Islet precursor cell (in vitro differentiated cells): Measurements from ENCODE around the gene TPO.

ENCODE experiments used
- DNase-seq: peaks from one replicate; pipeline ENCODE4 v3.0.0-alpha.2; 2018

TPO gene

GRCh38 chr2:1538663-1539062, 125.4 kb downstream of the TPO start:
- peak; percentile 84 for DNase-seq

- DNase-seq = no peak
Observed at GRCh38 chr2:1539441-1539840, 126.2 kb downstream of the TPO start.

- DNase-seq = no peak
Observed at GRCh38 chr2:1539973-1540372, 126.7 kb downstream of the TPO start.

- DNase-seq = no peak
Observed at GRCh38 chr2:1540481-1540880, 127.2 kb downstream of the TPO start.

- DNase-seq = no peak
Observed at GRCh38 chr2:1541040-1541439, 127.8 kb downstream of the TPO start.

GRCh38 chr2:1541819-1542475, 128.7 kb downstream of the TPO start:
- no peak for DNase-seq

- DNase-seq = no peak
Observed at GRCh38 chr2:1542971-1543370, 129.7 kb downstream of the TPO start.

- DNase-seq = no peak
Observed at GRCh38 chr2:1543776-1544477, 130.7 kb downstream of the TPO start.

- DNase-seq = peak; percentile 88
Observed at GRCh38 chr2:1544478-1545069, 131.3 kb downstream of the TPO start.

- peak; percentile 74 for DNase-seq
Observed at GRCh38 chr2:1546023-1546591, 132.8 kb downstream of the TPO start.

GRCh38 chr2:1546901-1547300, 133.6 kb downstream of the TPO start:
- no peak for DNase-seq

GRCh38 chr2:1548910-1549673, 135.8 kb downstream of the TPO start:
- no peak for DNase-seq

- no peak for DNase-seq
Observed at GRCh38 chr2:1550076-1550475, 136.8 kb downstream of the TPO start.

GRCh38 chr2:1550658-1551316, 137.5 kb downstream of the TPO start:
- DNase-seq = peak; percentile 81

GRCh38 chr2:1551905-1552304, 138.6 kb downstream of the TPO start:
- no peak for DNase-seq

- DNase-seq = no peak
Observed at GRCh38 chr2:1552611-1553010, 139.3 kb downstream of the TPO start.

- no peak for DNase-seq
Observed at GRCh38 chr2:1553671-1554295, 140.5 kb downstream of the TPO start.

GRCh38 chr2:1556286-1556685, 143.0 kb downstream of the TPO start:
- no peak for DNase-seq

GRCh38 chr2:1556776-1557466, 143.7 kb downstream of the TPO start:
- peak; percentile 86 for DNase-seq

- peak; percentile 42 for DNase-seq
Observed at GRCh38 chr2:1557467-1557820, 144.2 kb downstream of the TPO start.

- DNase-seq = no peak
Observed at GRCh38 chr2:1559589-1560175, 146.4 kb downstream of the TPO start.
